WTC11 (cell line): ENCODE measurements around the gene VWA2. TPM values are rescaled to one million over a fixed set of nuclear protein-coding genes. Genes with fewer than 3 reads are reported as not detected.

Source experiments
- ATAC-seq: fragments of 200-7000 bp; cut with Tn5 transposase; 2 replicates; pipeline ENCODE4 v1.10.0; 2021; ENCODE audit warnings: mild to moderate bottlenecking, moderate library complexity
- CTCF ChIA-PET: fragments of 300-600 bp; sonication (Branson Sonifier 250); formaldehyde crosslinking; loops from one replicate; lab custom pipeline; 2021; ENCODE audit warnings: antibody characterized with exemption; lab: Charles Lee
- POLR2A ChIA-PET: fragments of 350-600 bp; sonication (Branson Sonifier 250); formaldehyde crosslinking; loops from one replicate; lab custom pipeline; 2021; ENCODE audit warnings: antibody characterized with exemption; lab: Charles Lee
- DNase-seq: peaks from one replicate; pipeline ENCODE4 v3.0.0; 2021; ENCODE audit warnings: low spot score
- H3K27ac Mint-ChIP-seq: 2 replicates; pipeline ENCODE4 v1.8.0; 2021; ENCODE audit warnings: mixed read lengths
- H3K27me3 Mint-ChIP-seq: 2 replicates; pipeline ENCODE4 v1.8.0; 2021; ENCODE audit warnings: low read depth, mild to moderate bottlenecking, moderate library complexity, mixed read lengths
- H3K36me3 Mint-ChIP-seq: 2 replicates; pipeline ENCODE4 v1.8.0; 2021; ENCODE audit warnings: mixed read lengths
- H3K4me1 Mint-ChIP-seq: 2 replicates; pipeline ENCODE4 v1.8.0; 2022; ENCODE audit warnings: mixed read lengths
- H3K4me3 Mint-ChIP-seq: 2 replicates; pipeline ENCODE4 v1.8.0; 2021; ENCODE audit warnings: mild to moderate bottlenecking, moderate library complexity, mixed read lengths
- H3K9me3 Mint-ChIP-seq: 2 replicates; pipeline ENCODE4 v1.8.0; 2021; ENCODE audit warnings: mixed read lengths
- ATF1 ChIP-seq: sonication (generic); formaldehyde crosslinking; IDR thresholded peaks from 2 replicates; pipeline ENCODE4 v1.8.1; 2023; ENCODE audit warnings: mild to moderate bottlenecking, moderate library complexity, missing genetic modification reagents
- ATF6 ChIP-seq: sonication (generic); formaldehyde crosslinking; IDR thresholded peaks from 2 replicates; pipeline ENCODE4 v1.8.1; 2023; ENCODE audit warnings: mild to moderate bottlenecking, missing genetic modification reagents
- CBFB ChIP-seq: sonication (generic); formaldehyde crosslinking; IDR thresholded peaks from 2 replicates; pipeline ENCODE4 v1.8.1; 2022; ENCODE audit warnings: mild to moderate bottlenecking, low read depth, missing genetic modification reagents
- GRHL2 ChIP-seq: fragments of 250-450 bp; sonication (Bioruptor Pico); IDR thresholded peaks from 2 replicates; pipeline ENCODE4 v1.8.0; 2022; ENCODE audit warnings: mild to moderate bottlenecking, moderate library complexity; ENCODE audit not compliant: insufficient replicate concordance, severe bottlenecking
- HMGXB4 ChIP-seq: sonication (generic); formaldehyde crosslinking; IDR thresholded peaks from 2 replicates; pipeline ENCODE4 v1.8.1; 2023; ENCODE audit warnings: mild to moderate bottlenecking, moderate library complexity, missing genetic modification reagents
- IRF2 ChIP-seq: sonication (generic); formaldehyde crosslinking; IDR thresholded peaks from 2 replicates; pipeline ENCODE4 v1.8.0; 2022; ENCODE audit warnings: low read depth, missing genetic modification reagents, borderline replicate concordance
- JAZF1 ChIP-seq: fragments of 250-450 bp; sonication (Bioruptor Pico); IDR thresholded peaks from 2 replicates; pipeline ENCODE4 v1.9.0; 2021; ENCODE audit warnings: moderate library complexity, mild to moderate bottlenecking, inconsistent platforms
- JUN ChIP-seq: sonication (generic); formaldehyde crosslinking; IDR thresholded peaks from 2 replicates; pipeline ENCODE4 v1.8.0; 2023; ENCODE audit warnings: mild to moderate bottlenecking, missing genetic modification reagents
- KAT7 ChIP-seq: sonication (generic); formaldehyde crosslinking; IDR thresholded peaks from 2 replicates; pipeline ENCODE4 v1.8.1; 2023; ENCODE audit warnings: missing genetic modification reagents, mild to moderate bottlenecking, borderline replicate concordance
- NFYB ChIP-seq: sonication (generic); formaldehyde crosslinking; conservative IDR thresholded peaks from 2 replicates; pipeline ENCODE4 v1.8.0; 2022; ENCODE audit warnings: low read depth, missing genetic modification reagents
- NR2C2 ChIP-seq: sonication (generic); formaldehyde crosslinking; IDR thresholded peaks from 2 replicates; pipeline ENCODE4 v1.8.0; 2022; ENCODE audit warnings: mild to moderate bottlenecking, missing genetic modification reagents
- OVOL2 ChIP-seq: fragments of 250-450 bp; sonication (Bioruptor Pico); IDR thresholded peaks from 2 replicates; pipeline ENCODE4 v1.9.0; 2021; ENCODE audit warnings: mild to moderate bottlenecking, borderline replicate concordance
- PRRX2 ChIP-seq: fragments of 250-450 bp; sonication (Bioruptor Pico); IDR thresholded peaks from 2 replicates; pipeline ENCODE4 v1.8.0; 2021; ENCODE audit warnings: mild to moderate bottlenecking
- ZNF219 ChIP-seq: sonication (generic); formaldehyde crosslinking; IDR thresholded peaks from 2 replicates; pipeline ENCODE4 v1.8.0; 2023; ENCODE audit warnings: missing genetic modification reagents, mild to moderate bottlenecking, borderline replicate concordance
- ZNF232 ChIP-seq: sonication (generic); formaldehyde crosslinking; IDR thresholded peaks from 2 replicates; pipeline ENCODE4 v1.8.0; 2022; ENCODE audit warnings: mild to moderate bottlenecking, missing genetic modification reagents
- ZNF263 ChIP-seq: sonication (generic); formaldehyde crosslinking; IDR thresholded peaks from 2 replicates; pipeline ENCODE4 v1.8.1; 2022; ENCODE audit warnings: low read depth, mild to moderate bottlenecking, moderate library complexity, missing genetic modification reagents
- ZNF281 ChIP-seq: sonication (generic); formaldehyde crosslinking; IDR thresholded peaks from 2 replicates; pipeline ENCODE4 v1.8.0; 2023; ENCODE audit warnings: mild to moderate bottlenecking, missing genetic modification reagents
- total RNA-seq: library from RNA; stranded (reverse); gene quantifications from 3 replicates; pipeline ENCODE4 v1.2.3, GENCODE V29; 2021

Gene VWA2
- total RNA-seq, 1 experiment from 2014 or later, result 2.1 TPM

DNA sequence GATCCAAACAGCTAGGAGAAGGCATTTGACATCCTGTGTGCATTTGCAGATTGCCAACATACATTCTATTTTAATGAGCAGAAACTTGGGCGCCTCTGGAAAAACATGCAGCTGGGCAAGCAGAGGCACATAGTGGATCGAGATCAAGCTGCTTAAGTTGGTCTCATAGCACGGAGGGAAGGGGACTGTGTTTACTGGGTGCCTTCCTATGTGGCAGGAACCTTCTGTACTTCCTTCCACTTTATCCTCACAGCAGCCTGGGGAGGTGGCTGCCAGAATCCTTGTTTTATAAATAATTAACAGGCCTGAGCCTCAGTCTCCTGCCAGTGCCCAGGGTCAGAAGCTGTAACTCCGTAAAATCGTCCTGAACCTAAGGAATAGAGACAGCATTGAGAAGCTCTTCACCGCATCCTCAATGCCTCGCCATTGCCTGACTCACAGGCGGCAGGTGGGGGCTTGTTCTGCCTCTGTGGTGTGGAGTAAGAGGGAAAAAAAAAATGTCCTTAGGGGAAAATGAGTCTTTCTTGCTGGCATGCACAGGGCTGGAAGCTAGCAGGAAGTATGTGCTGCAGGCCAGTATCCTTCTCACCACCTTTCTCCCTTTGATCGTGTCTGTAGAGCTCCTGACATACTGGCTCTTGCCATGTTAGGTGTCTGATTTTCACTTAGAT is 6.2 kb downstream of the VWA2 start:
- POLR2A ChIA-PET, result no interaction called here
- Mint-ChIP-seq H3K27ac (no peak overlapping the region), H3K4me3 (no peak overlapping the region), H3K9me3 (0 out of 2 replicates have a peak, but pooled peaks cover 6% of the 10 kb centered on the region), H3K36me3 (no peaks in the 10 kb centered on the region), H3K4me1 (peaks cover 20% of the 10 kb centered on the region), H3K27me3 (peaks cover 11% of the 10 kb centered on the region)
- DNase-seq, result no peak
- CTCF ChIA-PET, result interaction anchor here (0.9 to 1.6 kb wide), 3 partner anchors 59 to 214 kb away, joined by 3 to 5 read pairs (median 3); partner anchors contain the start of gene CCDC186
- ATAC-seq, result no peak
- no peak for TF ChIP-seq PRRX2 (CRISPR knock-in tag)
- TF ChIP-seq ZNF281, result no peak
- TF ChIP-seq GRHL2 (CRISPR knock-in tag), result no peak
- no peak for TF ChIP-seq ZNF219
- TF ChIP-seq JUN, result no peak
- TF ChIP-seq ZNF263 (CRISPR knock-in tag), result no peak
- no peak for TF ChIP-seq KAT7

GRCh38 chr10:114246679-114247305 is 7.7 kb downstream of the VWA2 start:
- H3K27me3 Mint-ChIP-seq, result no peaks in the 10 kb centered on the region
- ATAC-seq, result no peak
- ChIA-PET POLR2A (no interaction called here), CTCF (no interaction called here)
- 0 out of 2 replicates have a peak, but pooled peaks cover 6% of the 10 kb centered on the region for H3K9me3 Mint-ChIP-seq
- H3K36me3 Mint-ChIP-seq, result no peaks in the 10 kb centered on the region
- H3K27ac Mint-ChIP-seq, result no peak overlapping the region
- no peak overlapping the region for H3K4me3 Mint-ChIP-seq
- no peak for TF ChIP-seq ATF6 (CRISPR knock-in tag)
- no peak for TF ChIP-seq NR2C2 (CRISPR knock-in tag)
- no peak for TF ChIP-seq CBFB (CRISPR knock-in tag)
- no peak for TF ChIP-seq NFYB (CRISPR knock-in tag)
- no peak for TF ChIP-seq OVOL2 (CRISPR knock-in tag)
- no peak for TF ChIP-seq JAZF1 (CRISPR knock-in tag)
- no peak for TF ChIP-seq HMGXB4 (CRISPR knock-in tag)
- no peak for TF ChIP-seq ATF1 (CRISPR knock-in tag)
- TF ChIP-seq ZNF232 (CRISPR knock-in tag), result no peak
- TF ChIP-seq IRF2 (CRISPR knock-in tag), result no peak
- DNase-seq, result no peak
- H3K4me1 Mint-ChIP-seq, result peaks cover 16% of the 10 kb centered on the region
